GM19351 (cell line): Measurements from ENCODE around the gene ANKRD65.
"Not testable (repeated sequence)": the region's sequence is repeated elsewhere in the genome, so short reads cannot be mapped to it uniquely, and the experiment has no call there.

Experiments used
- ATAC-seq: cut with Tn5 transposase; IDR thresholded peaks from one replicate; pipeline ENCODE4 v1.9.1; 2021; ENCODE audit warnings: mild to moderate bottlenecking, moderate library complexity; ENCODE audit not compliant: unreplicated experiment

ANKRD65 gene

DNA sequence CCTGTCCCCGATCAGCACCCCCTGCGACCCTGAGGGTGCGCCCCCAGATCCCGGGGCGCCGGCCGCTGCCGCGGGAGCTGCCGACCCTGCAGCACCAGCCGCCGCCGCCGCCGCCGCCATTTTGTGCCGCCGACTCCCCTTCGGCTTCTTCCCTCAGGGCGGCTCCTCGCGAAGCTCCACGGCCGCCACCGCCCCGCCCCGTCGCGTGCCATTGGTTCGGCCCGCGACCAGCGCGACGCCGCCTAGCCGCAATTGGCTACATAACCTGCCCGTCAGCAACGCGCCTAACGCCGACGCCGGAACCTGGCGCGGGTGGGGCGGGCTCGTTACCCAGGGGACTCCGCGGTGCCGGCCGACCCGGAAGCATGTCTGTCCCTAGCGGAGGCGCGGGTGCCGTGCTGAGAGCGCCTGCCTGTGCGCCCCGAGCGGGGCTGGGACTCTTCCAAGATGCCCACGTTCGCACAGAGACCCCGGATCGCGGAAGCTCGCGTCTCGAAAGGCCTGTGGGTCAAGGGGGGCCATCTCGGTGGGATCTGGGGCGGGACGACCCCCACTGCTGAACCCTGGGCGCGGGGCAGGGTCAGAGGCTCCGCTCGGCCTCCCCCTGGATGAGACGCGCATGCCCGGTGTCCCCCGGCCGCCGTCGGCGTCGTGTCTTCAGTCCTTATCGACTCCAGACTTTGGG, 21.7 kb downstream of the ANKRD65 start, which contains the start of gene CCNL2:
CCNL2 (minus strand) TSS at position 149 of the 685 bp plus-strand sequence; CDS start at position 120, 29 bp downstream.
- ATAC-seq = peak; percentile 94

DNA sequence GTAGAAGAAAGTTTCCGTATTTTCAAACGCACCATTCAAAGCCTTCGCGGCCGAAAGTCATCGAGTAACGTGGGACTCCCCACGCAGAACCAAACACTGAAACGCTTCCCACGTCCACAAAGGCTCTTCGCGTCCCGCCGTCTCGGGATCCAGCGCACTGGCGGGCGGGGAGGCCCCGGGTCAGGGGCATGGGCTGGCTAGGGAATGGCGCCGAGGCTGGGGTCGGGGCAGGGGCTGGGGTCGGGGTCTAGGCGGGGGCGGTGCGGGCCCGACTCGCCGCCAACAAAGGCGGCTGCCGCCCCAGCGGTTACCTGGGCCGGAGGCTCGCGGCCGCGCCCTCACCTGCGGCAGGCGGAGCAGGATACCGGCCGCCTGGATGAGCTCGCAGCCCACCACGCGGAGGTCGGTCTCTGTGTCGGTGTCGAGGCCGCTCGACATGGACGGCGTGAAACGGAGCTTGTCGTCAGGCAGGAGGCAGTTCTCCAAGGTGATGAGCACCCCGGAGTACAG, 22.3 kb downstream of the ANKRD65 start:
- no peak for ATAC-seq

DNA sequence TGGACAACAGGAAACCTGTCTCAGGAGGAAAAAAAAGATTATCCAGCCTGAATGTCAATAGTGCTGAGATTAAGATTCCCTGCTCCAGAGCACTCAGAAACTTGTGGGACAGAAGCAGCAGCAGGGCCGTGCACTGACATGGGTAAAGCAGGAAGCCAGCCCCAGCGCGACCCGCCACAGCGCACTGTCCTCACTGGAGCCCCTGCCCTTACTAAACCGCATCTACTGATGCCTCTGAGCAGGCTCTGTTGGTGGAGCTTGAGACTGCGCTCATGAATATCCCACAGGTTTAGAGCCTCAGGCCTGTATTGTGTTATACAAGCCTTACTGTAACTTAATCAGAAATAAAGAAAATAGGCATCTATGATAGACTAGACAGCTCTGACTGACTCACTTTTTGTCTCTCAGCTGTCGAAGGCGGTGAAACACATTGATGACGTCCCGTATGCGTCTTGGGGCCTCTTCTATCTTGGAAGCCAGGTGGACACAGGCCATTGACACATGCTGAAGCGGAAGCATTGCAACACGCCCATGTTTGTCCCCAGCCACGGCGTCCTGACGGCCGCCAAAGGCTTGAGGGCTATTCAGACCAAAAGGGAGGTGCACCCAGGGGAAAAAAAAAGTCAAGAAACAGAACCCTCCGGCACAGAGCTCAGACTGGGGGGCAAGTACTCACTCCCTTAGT, 23.1 kb downstream of the ANKRD65 start:
- ATAC-seq = no peak

DNA sequence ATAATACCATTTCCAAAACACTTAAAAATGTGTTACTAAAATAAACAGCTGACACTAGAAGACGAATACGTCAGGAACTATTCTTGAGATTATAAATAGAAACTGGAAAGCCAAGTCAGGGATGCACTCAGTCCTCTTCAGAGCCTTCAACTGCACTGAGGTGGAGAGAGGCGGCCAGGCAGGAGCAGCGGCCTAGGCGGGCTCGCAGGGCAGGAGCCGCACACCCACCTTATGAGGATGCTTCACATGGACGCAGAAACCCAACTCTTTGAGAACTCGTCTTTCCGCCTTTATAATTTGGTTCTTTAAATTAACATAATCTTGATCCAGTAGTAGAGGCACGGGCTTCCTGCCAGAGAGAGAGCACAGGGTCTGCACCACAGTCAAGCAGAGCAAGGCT, 25.9 kb downstream of the ANKRD65 start:
- ATAC-seq = no peak

DNA sequence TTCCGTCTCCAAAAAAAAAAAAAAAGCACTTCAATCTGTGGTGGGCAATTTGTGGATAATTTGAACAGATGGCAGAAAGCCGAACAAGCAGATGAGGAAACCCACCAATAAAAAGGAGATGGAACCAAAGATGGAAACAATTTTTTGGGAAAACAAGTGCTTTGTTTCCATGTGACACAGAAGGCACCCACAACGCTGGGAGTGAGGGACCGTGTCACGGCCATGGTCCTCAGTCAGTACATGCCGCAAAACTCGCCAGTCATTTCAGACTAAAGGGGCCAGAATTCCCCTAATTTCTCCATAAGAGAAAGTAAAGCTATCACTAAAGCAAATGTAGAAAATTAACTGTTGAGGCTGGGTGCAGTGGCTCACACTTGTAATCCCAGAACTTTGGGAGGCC, 27.0 kb downstream of the ANKRD65 start:
- no peak for ATAC-seq

DNA sequence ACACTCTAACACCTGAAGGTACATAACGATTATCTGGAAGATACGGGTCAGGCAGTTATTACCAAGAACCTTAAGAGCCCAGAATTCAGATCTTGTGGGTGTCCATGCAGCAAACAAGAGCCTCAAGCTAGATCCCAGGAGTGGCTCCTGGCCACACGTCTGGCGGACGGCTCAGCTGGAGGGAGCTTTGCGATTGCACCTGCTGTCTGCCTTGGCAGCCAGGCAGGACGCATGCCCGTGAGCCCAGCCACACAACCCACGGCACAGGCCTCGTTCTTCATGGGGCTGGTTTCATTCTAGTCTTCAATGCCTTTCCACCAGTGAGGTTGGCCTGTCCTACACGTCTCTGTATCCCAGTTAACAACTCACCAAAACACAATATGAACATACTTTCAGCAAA, 27.6 kb downstream of the ANKRD65 start:
- ATAC-seq = no peak

DNA sequence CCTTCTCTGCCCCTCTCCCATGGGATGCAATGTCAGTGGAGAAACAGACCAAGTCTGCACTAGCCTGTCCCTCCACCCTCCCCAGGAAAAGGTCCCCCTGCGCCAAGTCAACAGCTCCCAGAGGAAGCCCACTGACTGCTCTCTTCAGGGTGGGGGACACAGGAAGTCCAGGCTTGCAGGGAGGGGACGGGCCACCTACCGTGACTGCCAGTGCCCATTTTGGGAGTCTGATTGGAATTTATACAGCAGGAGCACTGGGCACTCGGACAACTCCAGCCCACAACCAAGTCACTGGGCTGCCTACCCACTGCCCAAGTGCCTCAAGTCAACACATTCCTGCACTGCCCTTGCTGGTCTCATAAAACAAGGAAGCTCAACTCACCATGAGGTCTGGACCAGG, 28.1 kb downstream of the ANKRD65 start:
- ATAC-seq = no peak

DNA sequence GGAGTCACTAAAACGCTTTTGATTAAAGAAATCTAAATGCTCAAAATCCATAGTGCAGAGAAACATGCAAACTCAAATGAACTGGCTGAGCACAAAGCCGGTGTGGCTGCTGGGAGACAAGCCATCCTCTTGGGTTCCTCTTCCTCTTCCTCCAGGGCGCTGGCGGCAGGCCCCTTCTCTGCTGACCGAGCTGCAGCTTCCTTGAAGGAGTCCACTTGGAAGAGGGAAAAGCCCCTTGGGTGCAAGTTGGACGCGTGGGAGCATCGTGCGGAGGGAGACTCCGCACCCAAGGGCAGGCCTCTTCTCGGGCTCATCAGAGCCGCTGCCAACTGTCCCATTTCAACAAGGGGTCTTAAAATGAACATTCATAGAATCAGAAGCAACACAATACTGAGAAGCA, 29.9 kb downstream of the ANKRD65 start:
- ATAC-seq = no peak

DNA sequence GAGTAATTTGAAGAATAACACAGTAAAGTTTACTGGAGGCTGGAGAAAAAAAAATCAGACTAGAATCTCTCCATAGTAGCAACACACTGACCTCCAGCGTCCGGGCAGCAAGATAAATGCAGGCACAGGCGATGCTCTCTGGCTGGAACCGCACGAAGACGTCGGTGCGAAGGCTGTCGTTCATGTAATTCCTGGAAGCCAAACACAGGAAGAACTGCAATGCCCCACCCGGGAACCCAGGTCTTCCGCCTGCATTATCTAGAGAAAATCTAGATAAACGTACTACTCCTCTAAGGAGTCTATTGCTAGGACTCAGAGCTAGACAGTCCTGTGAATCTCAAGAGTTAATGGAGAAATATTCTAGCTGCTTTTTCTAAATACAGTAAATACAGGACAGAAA, 30.4 kb downstream of the ANKRD65 start:
- ATAC-seq = no peak

DNA sequence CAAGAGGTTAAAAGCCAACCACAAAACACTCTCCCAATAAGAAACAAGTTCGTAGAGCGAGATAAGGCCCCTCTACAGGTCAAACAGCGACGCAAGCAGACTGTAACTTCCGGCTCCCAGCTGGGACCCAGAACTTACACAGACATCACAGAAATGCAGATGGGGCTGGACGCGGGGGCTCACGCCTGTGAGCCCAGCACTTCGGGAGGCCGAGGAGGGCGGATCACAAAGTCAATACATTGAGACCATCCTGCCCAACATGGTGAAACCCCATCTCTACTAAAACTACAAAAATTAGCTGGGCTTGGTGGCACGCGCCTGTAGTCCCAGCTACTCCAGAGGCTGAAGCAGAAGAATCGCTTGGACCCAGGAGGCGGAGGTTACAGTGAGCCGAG, 33.0 kb downstream of the ANKRD65 start:
- no peak for ATAC-seq

DNA sequence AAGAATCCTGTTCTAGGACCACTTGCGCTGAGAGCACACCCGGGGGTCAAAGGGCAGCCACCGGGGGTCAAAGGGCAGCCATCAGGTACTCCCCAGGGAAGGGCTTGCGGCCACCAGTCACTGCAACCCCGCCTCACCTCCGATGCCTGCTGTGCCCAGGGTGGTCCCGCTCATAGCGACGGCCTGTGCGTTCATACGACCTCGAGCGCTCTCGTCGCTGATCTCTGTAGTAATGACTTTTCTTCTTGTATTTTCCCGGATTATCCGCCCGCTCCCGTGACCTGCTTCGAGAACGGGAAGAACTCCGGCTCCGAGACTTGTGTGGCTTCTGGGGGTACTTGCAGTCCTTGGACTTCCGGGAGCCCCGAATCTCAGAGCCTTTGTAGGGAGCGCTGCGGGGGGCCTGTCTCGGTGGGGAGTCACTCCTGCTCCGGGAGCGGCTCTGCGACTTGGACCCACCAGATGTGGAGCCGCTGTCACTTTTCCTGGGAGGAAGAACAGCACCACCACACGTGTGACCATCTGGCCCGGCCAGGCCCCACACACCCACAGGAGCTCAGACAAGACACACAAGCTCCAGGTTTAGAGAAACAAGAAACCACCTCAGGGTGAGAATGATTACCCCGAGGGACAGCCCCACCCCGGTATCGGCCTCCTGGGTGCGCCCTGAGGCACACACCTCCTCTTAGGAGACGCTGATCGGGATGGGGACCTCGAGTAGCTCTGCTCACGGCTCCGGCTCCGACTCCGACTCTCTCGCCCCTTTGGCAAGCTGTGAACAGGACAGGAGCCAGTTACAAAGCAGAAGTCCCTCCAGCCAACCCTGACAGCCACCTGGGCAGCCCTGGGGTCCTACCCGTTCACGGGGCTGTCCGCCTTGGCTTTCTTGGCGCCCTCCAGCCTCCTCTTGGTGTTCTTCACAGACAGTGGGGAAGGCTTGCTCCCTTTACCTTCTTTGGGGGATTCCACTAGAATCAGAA, 33.7 kb downstream of the ANKRD65 start:
- no peak for ATAC-seq

DNA sequence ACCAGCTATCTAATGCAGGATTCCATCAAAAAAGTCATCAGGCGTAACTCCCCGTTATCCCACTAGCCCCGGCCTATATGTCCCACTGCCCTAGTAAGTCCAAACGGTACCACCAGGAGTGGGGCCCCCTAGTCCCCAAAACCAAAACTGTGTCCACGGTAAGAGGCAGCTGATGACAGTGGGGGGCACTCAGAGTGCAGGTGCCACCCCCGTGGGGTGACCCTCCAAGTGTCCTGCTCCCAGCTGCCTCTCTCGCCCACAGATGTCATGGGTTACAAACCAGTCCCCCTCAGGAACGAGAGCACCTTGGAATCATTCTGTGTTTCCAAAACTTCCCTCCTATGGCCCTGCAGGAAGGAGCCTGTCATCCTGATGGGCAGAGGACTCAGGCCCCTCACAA, 35.1 kb downstream of the ANKRD65 start:
- no peak for ATAC-seq

DNA sequence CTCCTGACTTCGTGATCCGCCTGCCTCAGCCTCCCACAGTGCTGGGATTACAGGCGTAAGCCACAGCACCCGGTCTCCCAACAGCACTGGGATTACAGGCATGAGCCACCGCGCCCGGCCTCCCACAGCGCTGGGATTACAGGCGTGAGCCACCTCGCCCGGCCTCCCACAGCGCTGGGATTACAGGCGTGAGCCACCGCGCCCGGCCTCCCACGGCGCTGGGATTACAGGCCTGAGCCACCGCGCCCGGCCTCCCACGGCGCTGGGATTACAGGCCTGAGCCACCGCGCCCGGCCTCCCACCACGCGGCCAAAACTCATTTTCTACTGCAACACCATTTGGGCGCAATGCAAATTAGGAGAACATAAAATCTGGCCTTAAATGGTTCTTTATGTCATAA, 35.7 kb downstream of the ANKRD65 start:
- ATAC-seq = not testable (repeated sequence)

DNA sequence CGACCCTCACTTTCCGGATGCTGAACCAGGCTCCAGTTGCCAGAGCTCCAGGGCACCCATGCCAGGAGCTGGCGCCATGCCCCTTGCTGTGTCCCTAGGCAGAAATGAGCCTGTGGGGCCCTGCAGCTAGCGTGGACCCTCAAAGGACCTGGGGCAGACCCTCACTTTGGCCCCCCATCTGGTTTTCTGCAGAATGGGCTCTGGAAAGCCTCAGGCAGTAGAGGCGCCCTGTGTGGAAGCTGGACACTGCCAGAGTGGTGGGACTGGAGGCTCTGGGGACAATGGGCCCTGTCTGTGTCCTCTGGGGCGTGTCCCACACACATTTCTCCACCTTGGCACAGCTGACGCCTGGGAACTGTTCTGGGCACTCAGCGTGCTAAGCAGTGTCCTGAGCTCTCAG, 39.8 kb downstream of the ANKRD65 start:
- no peak for ATAC-seq

DNA sequence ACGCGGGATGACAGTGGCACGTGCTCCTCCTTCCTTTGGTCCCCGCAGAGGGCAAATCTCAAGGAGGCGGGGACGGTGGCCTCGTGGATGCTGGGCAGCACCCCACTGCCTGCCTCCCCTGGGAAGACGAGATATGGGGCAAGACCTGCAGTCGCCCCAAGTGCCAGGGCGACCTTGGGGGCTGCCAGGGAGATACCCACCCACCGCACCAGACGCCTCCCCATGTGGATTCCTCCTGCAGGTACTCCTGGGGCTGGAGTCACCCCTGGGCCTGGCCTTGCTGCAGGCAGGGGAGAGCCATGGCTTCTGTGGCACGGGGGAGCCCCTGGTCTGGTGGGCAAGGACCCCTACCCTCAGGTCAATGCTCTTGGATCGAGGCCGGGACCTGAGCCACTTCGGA, 40.2 kb downstream of the ANKRD65 start:
- ATAC-seq = no peak

DNA sequence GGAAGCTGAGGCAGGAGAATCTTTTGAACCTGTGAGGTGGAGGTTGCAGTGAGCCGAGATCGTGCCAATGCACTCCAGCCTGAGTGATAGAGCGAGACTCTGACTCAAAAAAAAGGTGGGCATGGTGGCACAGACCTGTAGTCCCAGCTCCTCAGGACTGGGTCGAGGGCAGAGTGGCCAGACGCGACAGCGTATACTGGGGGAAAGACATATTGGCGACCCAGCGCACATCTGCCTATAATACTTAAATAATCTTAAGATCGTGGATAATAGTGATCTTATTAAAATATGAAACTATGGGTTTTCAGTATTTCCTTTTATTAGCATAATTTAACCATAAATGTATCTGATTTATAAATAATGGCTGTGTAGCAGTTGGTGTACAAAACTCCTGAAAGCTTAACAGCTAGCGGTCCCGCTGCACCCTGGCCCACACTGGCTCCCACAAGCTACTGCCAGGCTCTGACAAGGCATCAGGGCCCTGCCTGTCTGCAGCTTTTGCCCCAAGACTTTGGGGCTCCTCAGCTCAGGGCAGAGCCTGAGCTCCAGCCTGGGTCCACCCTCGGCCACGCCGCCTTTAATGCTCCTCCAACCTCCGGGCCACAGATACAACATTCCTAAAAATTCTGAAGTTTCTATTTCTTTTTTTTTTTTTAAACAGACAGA, 43.4 kb downstream of the ANKRD65 start:
- ATAC-seq = no peak

DNA sequence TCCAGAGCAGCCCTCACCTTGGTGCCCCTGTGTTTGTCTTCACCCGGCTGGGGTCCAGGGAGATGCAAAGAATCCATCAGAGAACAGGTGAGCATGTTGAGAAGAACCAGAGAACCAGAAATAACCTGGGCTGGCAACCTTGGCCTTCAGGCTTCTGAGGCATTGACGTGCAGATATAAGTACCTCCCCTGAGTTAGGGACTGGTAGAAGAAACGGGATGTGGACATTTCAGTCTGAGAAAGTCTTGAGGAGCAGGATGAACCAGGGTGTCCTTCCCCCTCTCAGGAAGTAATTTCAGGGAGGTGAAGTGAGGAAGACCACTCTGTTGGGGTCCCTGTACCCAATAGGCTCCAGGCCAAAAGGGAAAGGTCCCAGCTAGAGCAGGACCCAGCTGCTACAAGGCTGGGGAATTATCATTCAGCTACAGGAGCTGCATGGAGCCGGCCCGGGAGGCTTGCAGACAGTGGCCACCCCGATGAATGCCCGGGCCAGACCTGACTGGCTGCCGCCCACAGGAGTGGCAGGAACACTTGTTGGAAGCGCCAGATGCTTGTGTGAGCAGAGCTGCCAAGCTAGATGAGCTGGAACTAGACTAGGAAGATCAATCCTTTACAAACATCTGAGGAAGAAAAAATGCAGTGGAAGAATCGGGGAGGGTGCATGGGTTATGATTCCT, 44.4 kb downstream of the ANKRD65 start:
- ATAC-seq = no peak

DNA sequence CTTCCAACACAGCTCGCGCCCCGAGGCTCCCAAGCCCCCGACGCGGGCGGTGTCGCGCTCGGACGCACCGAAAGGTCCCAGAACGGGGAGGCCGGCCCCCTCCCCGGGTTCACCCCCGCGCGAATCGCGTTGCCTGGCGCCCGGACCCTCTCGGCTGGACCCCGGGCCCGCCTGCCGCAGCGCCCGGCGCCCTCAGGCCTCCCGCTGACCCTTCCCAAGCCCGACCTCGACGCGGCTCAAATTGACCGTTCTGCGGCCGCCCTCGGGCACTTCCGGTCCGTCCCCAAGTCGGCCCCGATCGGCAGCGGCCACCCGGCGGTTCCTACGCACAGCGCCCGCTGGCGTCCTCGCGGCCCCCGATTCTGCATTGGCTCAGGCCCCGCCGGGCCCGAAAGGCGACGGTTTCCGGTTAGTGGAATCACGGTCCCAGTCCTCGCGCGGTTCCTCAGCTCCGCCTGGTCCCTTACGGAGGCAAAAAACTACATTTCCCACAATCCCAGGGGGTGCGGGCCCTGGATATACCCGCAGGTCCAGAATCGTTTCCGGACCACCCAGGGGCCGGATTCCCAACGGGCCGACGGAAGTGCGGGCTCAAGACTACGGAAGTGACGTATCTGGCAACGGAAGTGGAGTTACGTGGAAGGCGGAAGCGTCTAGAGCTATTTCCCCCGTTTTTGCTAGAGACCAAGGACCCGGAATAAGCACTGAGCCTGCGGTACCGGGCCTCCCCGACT, 46.0 kb downstream of the ANKRD65 start, which contains the start of gene AURKAIP1:
AURKAIP1 (minus strand) TSS at position 279 of the 734 bp plus-strand sequence. CDS start 451 bp downstream, outside the sequence.
- peak; percentile 83 for ATAC-seq

DNA sequence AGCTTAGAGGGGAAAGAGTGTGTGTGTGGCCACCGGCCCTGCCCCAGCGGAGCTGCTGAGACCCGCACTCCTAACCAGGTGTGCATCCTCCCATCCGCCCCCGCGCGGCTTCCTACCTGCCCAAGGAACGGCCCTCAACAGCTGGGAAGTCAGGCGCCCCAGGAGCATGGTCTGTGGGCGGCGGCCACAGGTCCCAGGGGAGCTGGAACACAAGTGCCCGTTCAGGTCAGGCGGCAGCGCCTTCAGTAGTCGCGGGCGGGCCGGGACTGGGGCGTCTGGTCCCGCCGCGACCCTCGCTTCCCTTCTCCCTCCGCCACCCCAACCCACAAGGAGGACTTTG, 46.5 kb downstream of the ANKRD65 start:
- ATAC-seq = peak; percentile 2
